Progenitor cell of endocrine pancreas (in vitro differentiated cells): ENCODE results near the gene PCSK5. TPM values are rescaled to one million over a fixed set of nuclear protein-coding genes. Genes with fewer than 3 reads are reported as not detected.

ENCODE experiments used
- DNase-seq: peaks from one replicate; pipeline ENCODE4 v3.0.0; 2021; ENCODE audit warnings: low spot score; ENCODE audit not compliant: unreplicated experiment
- H3K27ac Mint-ChIP-seq: 2 replicates; pipeline ENCODE4 v1.8.0; 2021; ENCODE audit warnings: mild to moderate bottlenecking, moderate library complexity, mixed read lengths
- H3K27me3 Mint-ChIP-seq: 2 replicates; pipeline ENCODE4 v1.8.0; 2021; ENCODE audit warnings: mixed read lengths
- H3K36me3 Mint-ChIP-seq: 2 replicates; pipeline ENCODE4 v1.8.0; 2022; ENCODE audit warnings: mixed read lengths; ENCODE audit not compliant: insufficient read depth
- H3K4me1 Mint-ChIP-seq: 2 replicates; pipeline ENCODE4 v1.8.0; 2021; ENCODE audit warnings: low read depth, mixed read lengths
- H3K4me3 Mint-ChIP-seq: 2 replicates; pipeline ENCODE4 v1.8.0; 2021; ENCODE audit warnings: low read depth, mild to moderate bottlenecking, moderate library complexity, mixed read lengths
- H3K9me3 Mint-ChIP-seq: 2 replicates; pipeline ENCODE4 v1.8.0; 2021; ENCODE audit warnings: low read depth, mixed read lengths
- total RNA-seq: library from RNA; stranded (reverse); gene quantifications from 2 replicates; pipeline ENCODE4 v1.2.1, GENCODE V29; 2021
- TF ChIP-seq, protein P1 (sequence below): fragments of 200-600 bp; sonication (generic); IDR thresholded peaks from one replicate; pipeline ENCODE4 v1.5.0; 2021; ENCODE audit warnings: antibody characterized with exemption, mild to moderate bottlenecking; ENCODE audit not compliant: unreplicated experiment

The PCSK5 gene
- total RNA-seq, 1 donor from 2014 or later = 7.3 TPM

DNA sequence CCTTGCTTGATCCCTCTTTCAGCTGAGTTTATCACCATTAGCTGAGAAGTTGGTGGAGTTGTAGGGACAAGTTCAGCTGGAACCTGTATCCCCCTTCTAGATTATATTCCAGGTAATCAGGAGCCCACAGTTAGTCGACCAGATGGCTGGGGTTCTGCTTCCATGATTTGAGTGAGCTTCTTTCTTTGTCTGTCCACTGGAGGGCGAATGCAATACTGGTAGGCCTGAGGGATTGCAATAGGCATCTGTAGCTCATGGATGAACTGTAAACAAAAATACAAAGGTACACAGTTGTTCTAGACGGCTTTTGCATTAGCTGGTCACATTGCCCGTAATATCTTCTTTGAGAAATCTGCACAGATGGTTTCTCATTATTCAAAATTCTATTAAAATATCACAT, 88.9 kb downstream of the PCSK5 start:
- Mint-ChIP-seq H3K27me3 (no peaks in the 10 kb centered on the region), H3K9me3 (no peaks in the 10 kb centered on the region), H3K4me1 (peaks cover 10% of the 10 kb centered on the region), H3K27ac (no peak overlapping the region), H3K4me3 (no peak overlapping the region), H3K36me3 (no peaks in the 10 kb centered on the region)
- DNase-seq = no peak
- TF ChIP-seq, protein P1, sequence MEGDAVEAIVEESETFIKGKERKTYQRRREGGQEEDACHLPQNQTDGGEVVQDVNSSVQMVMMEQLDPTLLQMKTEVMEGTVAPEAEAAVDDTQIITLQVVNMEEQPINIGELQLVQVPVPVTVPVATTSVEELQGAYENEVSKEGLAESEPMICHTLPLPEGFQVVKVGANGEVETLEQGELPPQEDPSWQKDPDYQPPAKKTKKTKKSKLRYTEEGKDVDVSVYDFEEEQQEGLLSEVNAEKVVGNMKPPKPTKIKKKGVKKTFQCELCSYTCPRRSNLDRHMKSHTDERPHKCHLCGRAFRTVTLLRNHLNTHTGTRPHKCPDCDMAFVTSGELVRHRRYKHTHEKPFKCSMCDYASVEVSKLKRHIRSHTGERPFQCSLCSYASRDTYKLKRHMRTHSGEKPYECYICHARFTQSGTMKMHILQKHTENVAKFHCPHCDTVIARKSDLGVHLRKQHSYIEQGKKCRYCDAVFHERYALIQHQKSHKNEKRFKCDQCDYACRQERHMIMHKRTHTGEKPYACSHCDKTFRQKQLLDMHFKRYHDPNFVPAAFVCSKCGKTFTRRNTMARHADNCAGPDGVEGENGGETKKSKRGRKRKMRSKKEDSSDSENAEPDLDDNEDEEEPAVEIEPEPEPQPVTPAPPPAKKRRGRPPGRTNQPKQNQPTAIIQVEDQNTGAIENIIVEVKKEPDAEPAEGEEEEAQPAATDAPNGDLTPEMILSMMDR = peak; percentile 20

DNA sequence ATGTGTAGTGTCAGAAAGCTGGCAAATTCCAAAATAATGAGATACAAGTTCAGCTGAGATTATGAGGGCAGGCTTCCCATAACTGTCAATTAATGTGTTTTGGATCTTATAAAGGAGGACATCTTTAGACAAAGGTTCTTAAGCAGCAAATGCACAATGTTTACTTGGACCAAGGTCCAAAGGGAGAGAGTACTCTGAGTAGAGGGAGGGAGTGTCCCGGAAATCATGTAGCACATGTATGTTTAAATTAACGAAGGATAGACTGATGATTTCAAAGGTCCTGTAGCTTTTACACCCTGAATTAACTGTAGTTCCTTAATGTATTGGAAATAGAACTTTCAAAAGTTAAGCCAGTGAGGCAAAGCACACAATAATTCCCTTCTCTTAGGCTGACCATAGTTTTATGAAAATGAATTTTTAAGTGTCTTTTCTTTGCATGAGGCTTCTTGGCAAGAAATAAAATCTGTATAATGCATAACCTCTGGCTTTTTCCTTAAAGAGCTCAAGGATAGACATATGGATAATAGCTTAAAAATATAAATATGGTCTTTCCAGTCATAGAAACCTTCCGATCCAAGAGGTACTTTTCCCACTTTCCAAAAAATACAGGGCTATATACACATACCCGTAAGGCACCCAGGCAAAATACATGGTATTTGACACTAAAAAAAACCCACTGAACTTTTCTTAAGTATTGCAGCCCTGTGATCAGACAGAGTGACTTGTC, 93.0 kb downstream of the PCSK5 start:
- Mint-ChIP-seq H3K27ac (no peak overlapping the region), H3K4me3 (no peak overlapping the region), H3K36me3 (peaks cover 2% of the 10 kb centered on the region), H3K27me3 (no peaks in the 10 kb centered on the region), H3K9me3 (no peaks in the 10 kb centered on the region), H3K4me1 (peaks cover 6% of the 10 kb centered on the region)
- DNase-seq = no peak
- TF ChIP-seq, protein P1 = no peak

DNA sequence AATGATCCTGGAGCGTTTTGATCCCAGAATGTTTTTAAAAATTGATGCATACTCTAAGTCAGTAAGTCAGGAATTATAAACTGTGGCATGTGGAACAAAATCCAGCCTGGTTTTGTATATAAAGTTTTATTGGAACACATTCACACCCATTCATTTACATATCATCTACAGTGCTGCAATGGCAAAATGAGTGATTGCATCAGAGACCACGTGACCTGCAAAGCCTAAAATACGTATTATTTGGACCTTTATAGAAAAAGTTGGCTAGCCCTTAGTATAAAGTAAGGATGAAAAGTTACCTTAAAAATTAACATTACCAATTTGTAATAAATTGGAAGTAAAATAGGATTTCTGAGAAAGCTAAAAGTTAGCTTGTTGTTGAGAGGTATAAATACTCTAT, 95.0 kb downstream of the PCSK5 start:
- TF ChIP-seq, protein P1 = no peak
- Mint-ChIP-seq H3K27me3 (no peaks in the 10 kb centered on the region), H3K36me3 (peaks cover 2% of the 10 kb centered on the region), H3K4me1 (peaks cover 6% of the 10 kb centered on the region), H3K4me3 (no peak overlapping the region), H3K27ac (no peak overlapping the region), H3K9me3 (no peaks in the 10 kb centered on the region)
- no peak for DNase-seq

DNA sequence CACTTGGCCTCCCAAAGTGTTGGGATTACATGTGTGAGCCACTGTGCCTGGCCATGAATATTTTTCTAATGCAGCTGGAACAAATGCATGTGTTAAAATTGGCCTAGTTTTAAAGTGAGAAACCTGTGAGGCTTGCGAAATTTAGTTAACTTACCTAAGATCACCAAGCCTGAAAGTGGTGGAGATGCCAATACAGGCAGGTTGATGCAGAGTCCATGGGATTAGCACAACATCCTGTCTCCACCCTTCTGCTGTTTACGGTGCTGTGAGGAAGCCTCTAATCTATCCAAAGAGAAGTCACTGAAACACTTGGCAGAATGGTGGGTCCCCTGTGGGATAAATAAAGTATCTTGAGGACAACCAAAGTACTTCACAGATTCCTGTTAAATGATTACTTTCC, 98.2 kb downstream of the PCSK5 start:
- no peak overlapping the region for H3K4me3 Mint-ChIP-seq
- DNase-seq = no peak
- no peaks in the 10 kb centered on the region for H3K27me3 Mint-ChIP-seq
- H3K9me3 Mint-ChIP-seq = no peaks in the 10 kb centered on the region
- peaks cover 2% of the 10 kb centered on the region for H3K36me3 Mint-ChIP-seq
- no peak overlapping the region for H3K27ac Mint-ChIP-seq
- H3K4me1 Mint-ChIP-seq = no peaks in the 10 kb centered on the region
- TF ChIP-seq, protein P1 = no peak

DNA sequence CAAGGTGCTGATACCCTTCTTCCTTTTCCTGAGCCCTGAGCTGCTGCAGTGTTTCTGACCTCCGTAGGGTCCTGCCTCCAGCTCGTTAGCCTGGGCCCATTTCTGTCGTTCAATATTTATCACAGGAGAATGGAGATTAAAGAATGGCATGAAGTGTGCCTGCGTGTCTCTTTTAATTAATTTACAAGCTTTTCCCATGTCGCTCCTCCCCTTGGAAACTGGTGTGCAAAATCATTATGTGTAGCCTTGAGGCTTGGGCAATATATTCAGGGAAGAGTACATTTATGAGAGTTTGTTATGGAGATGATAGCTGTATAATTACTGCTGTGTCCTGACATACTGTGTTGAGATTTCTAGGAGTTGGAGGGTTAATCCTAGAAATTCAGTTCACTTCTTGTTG, 99.7 kb downstream of the PCSK5 start:
- Mint-ChIP-seq H3K9me3 (peaks cover 7% of the 10 kb centered on the region), H3K27ac (no peak overlapping the region), H3K4me1 (peaks cover 2% of the 10 kb centered on the region), H3K27me3 (peaks cover 4% of the 10 kb centered on the region), H3K4me3 (no peak overlapping the region), H3K36me3 (peaks cover 6% of the 10 kb centered on the region)
- DNase-seq = no peak
- TF ChIP-seq, protein P1 = no peak
